ENCODE results near the gene MMP15. TPM values are rescaled to one million over a fixed set of nuclear protein-coding genes. Genes with fewer than 3 reads are reported as not detected.

MMP15 gene
- total and polyA plus RNA-seq, 4 donors, result 19.5 to 44.5 (median 29.4) TPM

DNA sequence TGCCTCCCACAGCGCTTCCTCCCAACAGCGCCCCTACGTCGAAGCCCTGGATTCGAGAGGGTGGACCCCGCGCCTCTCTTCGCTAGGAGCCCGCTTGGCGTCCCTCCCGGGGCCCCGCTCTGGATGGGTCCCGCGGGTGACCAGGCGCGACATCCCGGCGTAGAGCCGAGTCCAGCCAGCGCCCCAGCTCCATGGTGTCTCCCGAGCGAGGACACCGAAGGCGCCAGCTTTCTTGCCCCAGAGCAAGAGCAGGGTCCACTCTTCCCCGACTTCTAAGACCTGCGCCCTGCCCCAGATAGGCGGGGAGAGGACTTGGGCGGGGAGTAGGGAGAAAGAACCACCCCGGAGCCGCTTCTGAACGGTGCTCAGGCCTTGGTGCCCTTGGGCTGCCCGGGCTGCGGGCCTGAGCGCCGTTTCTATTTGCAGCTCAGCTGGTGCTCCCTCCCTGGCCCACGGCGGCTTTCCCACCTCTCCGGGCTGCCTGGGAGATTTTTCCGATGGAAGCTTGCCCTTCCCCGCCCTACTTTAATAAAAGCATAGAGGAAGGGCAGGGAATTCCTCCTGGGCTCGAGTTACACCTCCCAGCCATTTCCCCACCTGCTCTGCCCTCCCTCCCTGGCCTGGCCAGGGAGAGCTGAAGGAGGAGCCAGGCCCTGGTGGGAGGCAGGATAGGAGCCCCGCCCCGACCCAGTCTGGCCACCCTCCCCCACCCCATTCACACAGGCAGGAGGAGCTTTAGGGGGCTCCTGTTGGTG lies 1.8 kb downstream of the MMP15 start:
- no peaks in the 10 kb centered on the region for H3K36me3 ChIP-seq (ENCODE audit: control insufficient read depth in 4 of 4, insufficient read depth in 4 of 4, low read length in 4 of 4)
- H3K9me3 ChIP-seq (ENCODE audit: control insufficient read depth in 4 of 4, insufficient read depth in 3 of 4, low read length in 3 of 4), result no peaks in the 10 kb centered on the region
- ATAC-seq (ENCODE audit: insufficient read depth, low FRiP score) (peak; percentile 20), DNase-seq (peak; percentile 31 to 65 (median 49))
- H3K4me3 ChIP-seq, result peak overlapping the region; percentile 63
- H3K27me3 ChIP-seq (ENCODE audit: control insufficient read depth in 3 of 3, insufficient read depth in 3 of 3, low read length in 2 of 3), result no peaks in the 10 kb centered on the region
- peaks cover 10 to 61% (median 47%) of the 10 kb centered on the region in 5 donors for H3K4me1 ChIP-seq (ENCODE audit: control insufficient read depth in 5 of 5, insufficient read depth in 5 of 5, low read length in 5 of 5)
- H3K9ac ChIP-seq (ENCODE audit: insufficient read depth in 1 of 2, low read length in 2 of 2), result no peak overlapping the region
- peak overlapping the region; percentile 87 to 94 for H3K27ac ChIP-seq (ENCODE audit: low read depth in 1 of 2, low read length in 1 of 2)
- TF ChIP-seq, protein P1, sequence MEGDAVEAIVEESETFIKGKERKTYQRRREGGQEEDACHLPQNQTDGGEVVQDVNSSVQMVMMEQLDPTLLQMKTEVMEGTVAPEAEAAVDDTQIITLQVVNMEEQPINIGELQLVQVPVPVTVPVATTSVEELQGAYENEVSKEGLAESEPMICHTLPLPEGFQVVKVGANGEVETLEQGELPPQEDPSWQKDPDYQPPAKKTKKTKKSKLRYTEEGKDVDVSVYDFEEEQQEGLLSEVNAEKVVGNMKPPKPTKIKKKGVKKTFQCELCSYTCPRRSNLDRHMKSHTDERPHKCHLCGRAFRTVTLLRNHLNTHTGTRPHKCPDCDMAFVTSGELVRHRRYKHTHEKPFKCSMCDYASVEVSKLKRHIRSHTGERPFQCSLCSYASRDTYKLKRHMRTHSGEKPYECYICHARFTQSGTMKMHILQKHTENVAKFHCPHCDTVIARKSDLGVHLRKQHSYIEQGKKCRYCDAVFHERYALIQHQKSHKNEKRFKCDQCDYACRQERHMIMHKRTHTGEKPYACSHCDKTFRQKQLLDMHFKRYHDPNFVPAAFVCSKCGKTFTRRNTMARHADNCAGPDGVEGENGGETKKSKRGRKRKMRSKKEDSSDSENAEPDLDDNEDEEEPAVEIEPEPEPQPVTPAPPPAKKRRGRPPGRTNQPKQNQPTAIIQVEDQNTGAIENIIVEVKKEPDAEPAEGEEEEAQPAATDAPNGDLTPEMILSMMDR (IDR thresholded peaks at IDR 0.05; ENCODE audit: control extremely low read depth, extremely low read depth), result no peak
- 12 to 15% methylated on average over 42 to 43 of the region's 43 CpGs for WGBS, 2 donors

DNA sequence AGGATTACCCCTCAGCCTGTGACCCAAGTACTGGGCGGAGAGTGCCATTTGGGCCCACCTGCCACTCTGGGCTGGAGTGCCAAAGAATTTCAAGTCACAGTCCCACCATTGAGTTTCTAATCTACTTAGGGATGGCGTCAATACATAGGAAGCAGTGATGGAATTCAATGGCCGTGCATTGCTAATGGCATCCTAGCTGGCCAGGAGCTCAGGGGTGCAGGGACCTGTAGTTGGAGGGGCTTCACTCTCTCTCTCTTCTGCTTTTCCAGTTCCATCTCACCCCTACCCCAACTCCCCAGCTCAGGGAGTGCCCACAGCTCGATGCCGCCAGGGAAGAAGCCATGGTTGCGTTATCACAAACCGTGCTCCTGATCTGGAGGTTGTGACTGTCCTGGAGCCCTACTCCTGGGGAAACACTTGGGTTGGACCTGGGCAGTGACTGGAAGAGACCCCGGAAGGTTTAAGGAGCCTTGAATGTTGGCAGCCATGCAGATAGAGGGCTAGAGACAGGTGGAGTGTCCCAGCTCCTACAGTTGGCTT lies 2.4 kb downstream of the MMP15 start:
- 82 to 89% methylated on average over 8 of the region's 8 CpGs for WGBS, 2 donors

DNA sequence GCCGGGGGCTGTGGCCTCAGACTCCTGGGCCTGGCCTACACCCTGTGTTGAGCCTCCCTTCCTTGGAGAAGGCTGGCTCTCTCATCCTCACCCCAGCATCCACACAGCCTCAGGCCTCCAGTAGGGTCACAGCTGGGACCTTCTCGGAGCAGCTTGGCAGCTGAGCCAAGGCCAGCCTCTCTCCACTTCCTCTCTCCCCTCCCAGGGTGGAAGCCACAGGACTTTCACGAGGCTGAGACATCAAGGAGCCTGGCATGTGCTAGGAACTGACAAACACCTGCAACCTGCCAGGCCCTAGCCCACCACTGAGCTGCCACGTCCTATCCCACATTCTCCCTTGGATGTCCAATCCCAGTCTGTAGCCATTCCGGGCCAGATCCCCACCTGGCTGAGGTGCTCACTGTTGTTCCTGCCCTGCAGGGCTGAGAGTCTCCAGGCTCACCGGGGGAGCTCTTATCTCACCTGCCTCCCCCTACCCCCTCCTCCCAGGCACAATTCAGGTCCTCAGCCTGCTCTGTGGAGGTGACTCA lies 3.1 kb downstream of the MMP15 start:
- TF ChIP-seq, protein P1 (IDR thresholded peaks at IDR 0.05; ENCODE audit: control extremely low read depth, extremely low read depth), result no peak
- no peaks in the 10 kb centered on the region for H3K9me3 ChIP-seq (ENCODE audit: control insufficient read depth in 4 of 4, insufficient read depth in 3 of 4, low read length in 3 of 4)
- H3K9ac ChIP-seq (ENCODE audit: insufficient read depth in 1 of 2, low read length in 2 of 2), result no peak overlapping the region
- DNase-seq (peak in 1 of 3 donors; percentile 45), ATAC-seq (ENCODE audit: insufficient read depth, low FRiP score) (no peak)
- H3K4me3 ChIP-seq, result no peak overlapping the region
- no peaks in the 10 kb centered on the region for H3K27me3 ChIP-seq (ENCODE audit: control insufficient read depth in 3 of 3, insufficient read depth in 3 of 3, low read length in 2 of 3)
- H3K4me1 ChIP-seq (ENCODE audit: control insufficient read depth in 5 of 5, insufficient read depth in 5 of 5, low read length in 5 of 5), result peaks cover 11 to 59% (median 46%) of the 10 kb centered on the region in 5 donors
- no peaks in the 10 kb centered on the region for H3K36me3 ChIP-seq (ENCODE audit: control insufficient read depth in 4 of 4, insufficient read depth in 4 of 4, low read length in 4 of 4)
- H3K27ac ChIP-seq (ENCODE audit: low read depth in 1 of 2, low read length in 1 of 2), result peak overlapping the region in 1 of 2 donors; percentile 35
- WGBS, 2 donors, result 42 to 43% methylated on average over 6 of the region's 6 CpGs

More for the DNA sequence above, 2.4 kb downstream of the MMP15 start:
- H3K4me1 ChIP-seq (ENCODE audit: control insufficient read depth in 5 of 5, insufficient read depth in 5 of 5, low read length in 5 of 5), result peaks cover 10 to 60% (median 46%) of the 10 kb centered on the region in 5 donors
- no peaks in the 10 kb centered on the region for H3K27me3 ChIP-seq (ENCODE audit: control insufficient read depth in 3 of 3, insufficient read depth in 3 of 3, low read length in 2 of 3)
- no peaks in the 10 kb centered on the region for H3K36me3 ChIP-seq (ENCODE audit: control insufficient read depth in 4 of 4, insufficient read depth in 4 of 4, low read length in 4 of 4)
- TF ChIP-seq, protein P1 (IDR thresholded peaks at IDR 0.05; ENCODE audit: control extremely low read depth, extremely low read depth), result no peak
- no peak overlapping the region for H3K4me3 ChIP-seq
- H3K27ac ChIP-seq (ENCODE audit: low read depth in 1 of 2, low read length in 1 of 2), result peak overlapping the region; percentile 23 to 94
- no peak for ATAC-seq (ENCODE audit: insufficient read depth, low FRiP score)
- DNase-seq, result no peak
- no peak overlapping the region for H3K9ac ChIP-seq (ENCODE audit: insufficient read depth in 1 of 2, low read length in 2 of 2)
- no peaks in the 10 kb centered on the region for H3K9me3 ChIP-seq (ENCODE audit: control insufficient read depth in 4 of 4, insufficient read depth in 3 of 4, low read length in 3 of 4)

All from lung (tissue), 12 donors.